ENCODE measurements around the gene SPN.
A peak's percentile ranks its signal among the peaks of the same experiment; 100 is the strongest.
"Not testable (repeated sequence)": the region's sequence is repeated elsewhere in the genome, so short reads cannot be mapped to it uniquely, and the experiment has no call there.

SPN gene

GRCh38 chr16:29649588-29650494 lies 13.2 kb upstream of the SPN start:
- DNase-seq: no peak

- no peak for DNase-seq
Observed at GRCh38 chr16:29650771-29651170, 12.3 kb upstream of the SPN start.

GRCh38 chr16:29651774-29652349 lies 11.2 kb upstream of the SPN start:
- no peak for DNase-seq

GRCh38 chr16:29653471-29653870 lies 9.6 kb upstream of the SPN start:
- peak in 1 of 2 donors; percentile 53 for DNase-seq

- not testable (repeated sequence) for DNase-seq
Observed at GRCh38 chr16:29653890-29654289, 9.2 kb upstream of the SPN start.

GRCh38 chr16:29656688-29657523 lies 6.1 kb upstream of the SPN start:
- DNase-seq: no peak

GRCh38 chr16:29658705-29659104 lies 4.3 kb upstream of the SPN start:
- DNase-seq: no peak

GRCh38 chr16:29662000-29662728 lies 883 bp upstream of the SPN start:
- no peak for DNase-seq

GRCh38 chr16:29662729-29663015 lies 375 bp upstream of the SPN start:
- DNase-seq: peak in 1 of 2 donors; percentile 53

- DNase-seq: no peak
Observed at GRCh38 chr16:29663807-29664090, 702 bp downstream of the SPN start.

GRCh38 chr16:29664091-29664921 lies 1.3 kb downstream of the SPN start:
- DNase-seq: peak; percentile 42 to 52

GRCh38 chr16:29665294-29666077 lies 2.4 kb downstream of the SPN start:
- DNase-seq: peak in 1 of 2 donors; percentile 33

- not testable (repeated sequence) for DNase-seq
Observed at GRCh38 chr16:29667322-29667610, 4.2 kb downstream of the SPN start.

GRCh38 chr16:29667755-29668154 lies 4.7 kb downstream of the SPN start:
- no peak for DNase-seq

- no peak for DNase-seq
Observed at GRCh38 chr16:29668267-29668666, 5.2 kb downstream of the SPN start.

- no peak for DNase-seq
Observed at GRCh38 chr16:29673501-29673900, 10.5 kb downstream of the SPN start.

GRCh38 chr16:29674188-29674587 lies 11.1 kb downstream of the SPN start:
- DNase-seq: peak in 1 of 2 donors; percentile 14

GRCh38 chr16:29675811-29676643 lies 13.0 kb downstream of the SPN start:
- peak in 1 of 2 donors; percentile 42 for DNase-seq

GRCh38 chr16:29676989-29677785 lies 14.1 kb downstream of the SPN start:
- no peak for DNase-seq
